ENCODE measurements around the gene TADA3.
A peak's percentile ranks its signal among the peaks of the same experiment; 100 is the strongest.

The TADA3 gene

GRCh38 chr3:9769012-9769411, 23.3 kb downstream of the TADA3 start:
- H3K4me1 ChIP-seq (ENCODE audit: insufficient read depth, insufficient read length): peaks cover 11% of the 10 kb centered on the region
- H3K27me3 ChIP-seq (ENCODE audit: insufficient read depth, insufficient read length): peaks cover 13% of the 10 kb centered on the region
- no peak for TF ChIP-seq YY1 (IDR thresholded peaks at IDR 0.05; ENCODE audit: insufficient read depth, insufficient read length)
- peak overlapping the region; percentile 51 for H3K9ac ChIP-seq (ENCODE audit: insufficient read length, low read depth)
- H3K36me3 ChIP-seq (ENCODE audit: insufficient read depth, insufficient read length, low read length): peaks cover 8% of the 10 kb centered on the region
- H3K9me3 ChIP-seq (ENCODE audit: insufficient read depth, low read length): no peaks in the 10 kb centered on the region
- peak overlapping the region; percentile 35 for H3K4me3 ChIP-seq (ENCODE audit: insufficient read length, low read depth)
- no peak for DNase-seq (ENCODE audit: low read depth, low spot score)

- peaks cover 8% of the 10 kb centered on the region for H3K36me3 ChIP-seq (ENCODE audit: insufficient read depth, insufficient read length, low read length)
- DNase-seq (ENCODE audit: low read depth, low spot score): no peak
- TF ChIP-seq ZNF274 (IDR thresholded peaks at IDR 0.05; ENCODE audit: low read depth, low read length) (no peak), YY1 (IDR thresholded peaks at IDR 0.05; ENCODE audit: insufficient read depth, insufficient read length) (no peak), SUZ12 (IDR thresholded peaks at IDR 0.05; ENCODE audit: extremely low read depth, insufficient read depth, insufficient read length) (no peak)
- peaks cover 13% of the 10 kb centered on the region for H3K27me3 ChIP-seq (ENCODE audit: insufficient read depth, insufficient read length)
- H3K9me3 ChIP-seq (ENCODE audit: insufficient read depth, low read length): no peaks in the 10 kb centered on the region
- H3K4me1 ChIP-seq (ENCODE audit: insufficient read depth, insufficient read length): peaks cover 11% of the 10 kb centered on the region
- H3K9ac ChIP-seq (ENCODE audit: insufficient read length, low read depth): no peak overlapping the region
- H3K4me3 ChIP-seq (ENCODE audit: insufficient read length, low read depth): no peak overlapping the region
These were observed 24.0 kb downstream of the TADA3 start for GRCh38 chr3:9768141-9768775.

- no peak overlapping the region for H3K9ac ChIP-seq (ENCODE audit: insufficient read length, low read depth)
- DNase-seq (ENCODE audit: low read depth, low spot score): no peak
- H3K4me1 ChIP-seq (ENCODE audit: insufficient read depth, insufficient read length): peaks cover 11% of the 10 kb centered on the region
- peaks cover 16% of the 10 kb centered on the region for H3K36me3 ChIP-seq (ENCODE audit: insufficient read depth, insufficient read length, low read length)
- no peak for TF ChIP-seq ZNF274 (IDR thresholded peaks at IDR 0.05; ENCODE audit: low read depth, low read length)
- no peak for TF ChIP-seq YY1 (IDR thresholded peaks at IDR 0.05; ENCODE audit: insufficient read depth, insufficient read length)
- TF ChIP-seq SUZ12 (IDR thresholded peaks at IDR 0.05; ENCODE audit: extremely low read depth, insufficient read depth, insufficient read length): no peak
- H3K4me3 ChIP-seq (ENCODE audit: insufficient read length, low read depth): no peak overlapping the region
- H3K27me3 ChIP-seq (ENCODE audit: insufficient read depth, insufficient read length): peaks cover 13% of the 10 kb centered on the region
- no peaks in the 10 kb centered on the region for H3K9me3 ChIP-seq (ENCODE audit: insufficient read depth, low read length)
These were observed 24.9 kb downstream of the TADA3 start for GRCh38 chr3:9767418-9767817.

GRCh38 chr3:9765865-9766264, 26.4 kb downstream of the TADA3 start:
- DNase-seq (ENCODE audit: low read depth, low spot score): no peak

GRCh38 chr3:9762871-9763270, 29.4 kb downstream of the TADA3 start:
- peaks cover 49% of the 10 kb centered on the region for H3K36me3 ChIP-seq (ENCODE audit: insufficient read depth, insufficient read length, low read length)
- no peak overlapping the region for H3K9ac ChIP-seq (ENCODE audit: insufficient read length, low read depth)
- H3K9me3 ChIP-seq (ENCODE audit: insufficient read depth, low read length): no peaks in the 10 kb centered on the region
- no peak overlapping the region for H3K4me3 ChIP-seq (ENCODE audit: insufficient read length, low read depth)
- peaks cover 5% of the 10 kb centered on the region for H3K4me1 ChIP-seq (ENCODE audit: insufficient read depth, insufficient read length)
- DNase-seq (ENCODE audit: low read depth, low spot score): no peak
- no peaks in the 10 kb centered on the region for H3K27me3 ChIP-seq (ENCODE audit: insufficient read depth, insufficient read length)
- TF ChIP-seq YY1 (IDR thresholded peaks at IDR 0.05; ENCODE audit: insufficient read depth, insufficient read length) (no peak), SUZ12 (IDR thresholded peaks at IDR 0.05; ENCODE audit: extremely low read depth, insufficient read depth, insufficient read length) (no peak), ZNF274 (IDR thresholded peaks at IDR 0.05; ENCODE audit: low read depth, low read length) (no peak)

More at GRCh38 chr3:9765865-9766264, 26.4 kb downstream of the TADA3 start:
- peaks cover 11% of the 10 kb centered on the region for H3K4me1 ChIP-seq (ENCODE audit: insufficient read depth, insufficient read length)
- H3K9me3 ChIP-seq (ENCODE audit: insufficient read depth, low read length): no peaks in the 10 kb centered on the region
- TF ChIP-seq SUZ12 (IDR thresholded peaks at IDR 0.05; ENCODE audit: extremely low read depth, insufficient read depth, insufficient read length): no peak
- no peak for TF ChIP-seq ZNF274 (IDR thresholded peaks at IDR 0.05; ENCODE audit: low read depth, low read length)
- TF ChIP-seq YY1 (IDR thresholded peaks at IDR 0.05; ENCODE audit: insufficient read depth, insufficient read length): no peak
- H3K36me3 ChIP-seq (ENCODE audit: insufficient read depth, insufficient read length, low read length): peaks cover 26% of the 10 kb centered on the region
- H3K27me3 ChIP-seq (ENCODE audit: insufficient read depth, insufficient read length): peaks cover 13% of the 10 kb centered on the region
- H3K4me3 ChIP-seq (ENCODE audit: insufficient read length, low read depth): no peak overlapping the region
- H3K9ac ChIP-seq (ENCODE audit: insufficient read length, low read depth): no peak overlapping the region

GRCh38 chr3:9761919-9762318, 30.4 kb downstream of the TADA3 start:
- no peak for TF ChIP-seq YY1 (IDR thresholded peaks at IDR 0.05; ENCODE audit: insufficient read depth, insufficient read length)
- TF ChIP-seq SUZ12 (IDR thresholded peaks at IDR 0.05; ENCODE audit: extremely low read depth, insufficient read depth, insufficient read length): no peak
- TF ChIP-seq ZNF274 (IDR thresholded peaks at IDR 0.05; ENCODE audit: low read depth, low read length): no peak

GRCh38 chr3:9760779-9761505, 31.3 kb downstream of the TADA3 start:
- Histone ChIP-seq H3K4me1 (ENCODE audit: insufficient read depth, insufficient read length) (peaks cover 4% of the 10 kb centered on the region), H3K4me3 (ENCODE audit: insufficient read length, low read depth) (no peak overlapping the region), H3K9ac (ENCODE audit: insufficient read length, low read depth) (no peak overlapping the region), H3K27me3 (ENCODE audit: insufficient read depth, insufficient read length) (no peaks in the 10 kb centered on the region), H3K9me3 (ENCODE audit: insufficient read depth, low read length) (no peaks in the 10 kb centered on the region), H3K36me3 (ENCODE audit: insufficient read depth, insufficient read length, low read length) (peaks cover 69% of the 10 kb centered on the region)
- DNase-seq (ENCODE audit: low read depth, low spot score): no peak
- TF ChIP-seq SUZ12 (IDR thresholded peaks at IDR 0.05; ENCODE audit: extremely low read depth, insufficient read depth, insufficient read length) (no peak), ZNF274 (IDR thresholded peaks at IDR 0.05; ENCODE audit: low read depth, low read length) (no peak), YY1 (IDR thresholded peaks at IDR 0.05; ENCODE audit: insufficient read depth, insufficient read length) (no peak)

More at GRCh38 chr3:9761919-9762318, 30.4 kb downstream of the TADA3 start:
- H3K27me3 ChIP-seq (ENCODE audit: insufficient read depth, insufficient read length): no peaks in the 10 kb centered on the region
- peaks cover 59% of the 10 kb centered on the region for H3K36me3 ChIP-seq (ENCODE audit: insufficient read depth, insufficient read length, low read length)
- H3K4me1 ChIP-seq (ENCODE audit: insufficient read depth, insufficient read length): peaks cover 5% of the 10 kb centered on the region
- H3K9me3 ChIP-seq (ENCODE audit: insufficient read depth, low read length): no peaks in the 10 kb centered on the region
- H3K9ac ChIP-seq (ENCODE audit: insufficient read length, low read depth): no peak overlapping the region
- no peak for DNase-seq (ENCODE audit: low read depth, low spot score)
- H3K4me3 ChIP-seq (ENCODE audit: insufficient read length, low read depth): no peak overlapping the region
